Liver (tissue), 3 donors: ENCODE measurements around the gene SESTD1.

ENCODE experiments used
- EGR1 ChIP-seq, 2 donors: IDR thresholded peaks; 2 replicates each; pipeline ENCODE4 v1.6.1; 2016 to 2018; ENCODE audit warnings: antibody characterized with exemption in 2 of 2, low read depth in 2 of 2
- JUND ChIP-seq, 2 donors: IDR thresholded peaks; 2 replicates each; pipeline ENCODE4 v1.6.1; 2016; ENCODE audit warnings: antibody characterized with exemption in 2 of 2
- NR2F2 ChIP-seq: IDR thresholded peaks from 2 replicates; pipeline ENCODE4 v1.6.1; 2016; ENCODE audit warnings: antibody characterized with exemption
- RAD21 ChIP-seq, 2 donors: IDR thresholded peaks; 2 replicates each; pipeline ENCODE4 v1.6.1; 2016; ENCODE audit warnings: antibody characterized with exemption in 2 of 2, mild to moderate bottlenecking in 2 of 2
- SP1 ChIP-seq: IDR thresholded peaks from 2 replicates; pipeline ENCODE4 v1.6.1; 2018; ENCODE audit warnings: antibody characterized with exemption, mild to moderate bottlenecking
- YY1 ChIP-seq: IDR thresholded peaks from 2 replicates; pipeline ENCODE4 v1.6.1; 2016; ENCODE audit warnings: antibody characterized with exemption, mild to moderate bottlenecking
- TF ChIP-seq, protein P1 (sequence below): fragments of 150-350 bp; IDR thresholded peaks from 2 replicates; pipeline ENCODE4 v1.5.1; 2017; ENCODE audit warnings: improper control_type of control experiment, low read depth, low read length; ENCODE audit not compliant: missing input control
- TF ChIP-seq, protein P2 (sequence below): IDR thresholded peaks from 2 replicates; pipeline ENCODE4 v1.6.1; 2016; ENCODE audit warnings: antibody characterized with exemption, mild to moderate bottlenecking
- TF ChIP-seq, protein P3 (sequence below): IDR thresholded peaks from 2 replicates; pipeline ENCODE4 v1.6.1; 2016; ENCODE audit warnings: antibody characterized with exemption
- TF ChIP-seq, protein P4 (sequence below): IDR thresholded peaks from 2 replicates; pipeline ENCODE4 v1.6.1; 2016; ENCODE audit warnings: antibody characterized with exemption
- donor health status: healthy.
- donor health status: healthy.

DNA sequence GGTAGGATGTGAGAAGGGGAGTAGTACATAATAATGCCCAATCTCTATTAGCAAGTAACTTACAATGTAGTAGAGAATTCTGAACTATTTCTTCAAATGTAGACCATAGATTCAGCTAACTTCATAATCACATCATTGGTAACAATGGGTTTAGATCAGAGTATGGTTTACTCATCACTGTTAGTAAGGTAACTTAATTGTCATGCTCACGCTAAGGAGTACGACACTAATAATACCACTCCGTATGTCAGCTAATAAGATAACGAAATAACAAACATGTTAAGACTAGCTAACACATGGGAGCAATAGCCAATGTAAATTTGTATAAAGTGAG lies 158.3 kb downstream of the SESTD1 start:
- TF ChIP-seq, protein P1, sequence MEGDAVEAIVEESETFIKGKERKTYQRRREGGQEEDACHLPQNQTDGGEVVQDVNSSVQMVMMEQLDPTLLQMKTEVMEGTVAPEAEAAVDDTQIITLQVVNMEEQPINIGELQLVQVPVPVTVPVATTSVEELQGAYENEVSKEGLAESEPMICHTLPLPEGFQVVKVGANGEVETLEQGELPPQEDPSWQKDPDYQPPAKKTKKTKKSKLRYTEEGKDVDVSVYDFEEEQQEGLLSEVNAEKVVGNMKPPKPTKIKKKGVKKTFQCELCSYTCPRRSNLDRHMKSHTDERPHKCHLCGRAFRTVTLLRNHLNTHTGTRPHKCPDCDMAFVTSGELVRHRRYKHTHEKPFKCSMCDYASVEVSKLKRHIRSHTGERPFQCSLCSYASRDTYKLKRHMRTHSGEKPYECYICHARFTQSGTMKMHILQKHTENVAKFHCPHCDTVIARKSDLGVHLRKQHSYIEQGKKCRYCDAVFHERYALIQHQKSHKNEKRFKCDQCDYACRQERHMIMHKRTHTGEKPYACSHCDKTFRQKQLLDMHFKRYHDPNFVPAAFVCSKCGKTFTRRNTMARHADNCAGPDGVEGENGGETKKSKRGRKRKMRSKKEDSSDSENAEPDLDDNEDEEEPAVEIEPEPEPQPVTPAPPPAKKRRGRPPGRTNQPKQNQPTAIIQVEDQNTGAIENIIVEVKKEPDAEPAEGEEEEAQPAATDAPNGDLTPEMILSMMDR = no peak
- TF ChIP-seq, protein P2, sequence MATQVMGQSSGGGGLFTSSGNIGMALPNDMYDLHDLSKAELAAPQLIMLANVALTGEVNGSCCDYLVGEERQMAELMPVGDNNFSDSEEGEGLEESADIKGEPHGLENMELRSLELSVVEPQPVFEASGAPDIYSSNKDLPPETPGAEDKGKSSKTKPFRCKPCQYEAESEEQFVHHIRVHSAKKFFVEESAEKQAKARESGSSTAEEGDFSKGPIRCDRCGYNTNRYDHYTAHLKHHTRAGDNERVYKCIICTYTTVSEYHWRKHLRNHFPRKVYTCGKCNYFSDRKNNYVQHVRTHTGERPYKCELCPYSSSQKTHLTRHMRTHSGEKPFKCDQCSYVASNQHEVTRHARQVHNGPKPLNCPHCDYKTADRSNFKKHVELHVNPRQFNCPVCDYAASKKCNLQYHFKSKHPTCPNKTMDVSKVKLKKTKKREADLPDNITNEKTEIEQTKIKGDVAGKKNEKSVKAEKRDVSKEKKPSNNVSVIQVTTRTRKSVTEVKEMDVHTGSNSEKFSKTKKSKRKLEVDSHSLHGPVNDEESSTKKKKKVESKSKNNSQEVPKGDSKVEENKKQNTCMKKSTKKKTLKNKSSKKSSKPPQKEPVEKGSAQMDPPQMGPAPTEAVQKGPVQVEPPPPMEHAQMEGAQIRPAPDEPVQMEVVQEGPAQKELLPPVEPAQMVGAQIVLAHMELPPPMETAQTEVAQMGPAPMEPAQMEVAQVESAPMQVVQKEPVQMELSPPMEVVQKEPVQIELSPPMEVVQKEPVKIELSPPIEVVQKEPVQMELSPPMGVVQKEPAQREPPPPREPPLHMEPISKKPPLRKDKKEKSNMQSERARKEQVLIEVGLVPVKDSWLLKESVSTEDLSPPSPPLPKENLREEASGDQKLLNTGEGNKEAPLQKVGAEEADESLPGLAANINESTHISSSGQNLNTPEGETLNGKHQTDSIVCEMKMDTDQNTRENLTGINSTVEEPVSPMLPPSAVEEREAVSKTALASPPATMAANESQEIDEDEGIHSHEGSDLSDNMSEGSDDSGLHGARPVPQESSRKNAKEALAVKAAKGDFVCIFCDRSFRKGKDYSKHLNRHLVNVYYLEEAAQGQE = no peak
- TF ChIP-seq YY1 (no peak), JUND (IDR thresholded peaks at IDR 0.05) (no peak), EGR1 (IDR thresholded peaks at IDR 0.05; ENCODE audit: low read depth in 2 of 2) (no peak), RAD21 (IDR thresholded peaks at IDR 0.05) (no peak), SP1 (no peak), NR2F2 (no peak)
- TF ChIP-seq, protein P3, sequence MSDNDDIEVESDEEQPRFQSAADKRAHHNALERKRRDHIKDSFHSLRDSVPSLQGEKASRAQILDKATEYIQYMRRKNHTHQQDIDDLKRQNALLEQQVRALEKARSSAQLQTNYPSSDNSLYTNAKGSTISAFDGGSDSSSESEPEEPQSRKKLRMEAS = no peak
- TF ChIP-seq, protein P4, sequence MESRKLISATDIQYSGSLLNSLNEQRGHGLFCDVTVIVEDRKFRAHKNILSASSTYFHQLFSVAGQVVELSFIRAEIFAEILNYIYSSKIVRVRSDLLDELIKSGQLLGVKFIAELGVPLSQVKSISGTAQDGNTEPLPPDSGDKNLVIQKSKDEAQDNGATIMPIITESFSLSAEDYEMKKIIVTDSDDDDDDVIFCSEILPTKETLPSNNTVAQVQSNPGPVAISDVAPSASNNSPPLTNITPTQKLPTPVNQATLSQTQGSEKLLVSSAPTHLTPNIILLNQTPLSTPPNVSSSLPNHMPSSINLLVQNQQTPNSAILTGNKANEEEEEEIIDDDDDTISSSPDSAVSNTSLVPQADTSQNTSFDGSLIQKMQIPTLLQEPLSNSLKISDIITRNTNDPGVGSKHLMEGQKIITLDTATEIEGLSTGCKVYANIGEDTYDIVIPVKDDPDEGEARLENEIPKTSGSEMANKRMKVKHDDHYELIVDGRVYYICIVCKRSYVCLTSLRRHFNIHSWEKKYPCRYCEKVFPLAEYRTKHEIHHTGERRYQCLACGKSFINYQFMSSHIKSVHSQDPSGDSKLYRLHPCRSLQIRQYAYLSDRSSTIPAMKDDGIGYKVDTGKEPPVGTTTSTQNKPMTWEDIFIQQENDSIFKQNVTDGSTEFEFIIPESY = no peak
